Vagina (tissue), 2 donors: Measurements from ENCODE around the gene GALNTL6.

Experiments used
- POLR2A ChIP-seq, 2 donors: fragments of 450-650 bp; IDR thresholded peaks; one replicate each; pipeline ENCODE4 v1.6.1; 2017; ENCODE audit warnings: antibody characterized with exemption in 2 of 2, mild to moderate bottlenecking in 2 of 2, moderate library complexity in 2 of 2
- POLR2AphosphoS5 ChIP-seq, 2 donors: sonication (generic); formaldehyde crosslinking; IDR thresholded peaks; one replicate each; pipeline ENCODE4 v1.9.0; 2017; ENCODE audit warnings: antibody characterized with exemption in 2 of 2, mild to moderate bottlenecking in 2 of 2, low read depth in 1 of 2; ENCODE audit not compliant: insufficient read depth in 1 of 2
- TF ChIP-seq, protein P1 (sequence below), 3 experiments: fragments of 450-650 bp in 2 of 3; fragments of 200-600 bp in 1 of 3; sonication (generic) in 1 of 3; IDR thresholded peaks; one replicate each; pipeline ENCODE4 v1.5.1; 2017 to 2019; ENCODE audit warnings: antibody characterized with exemption in 3 of 3, mild to moderate bottlenecking in 2 of 3, moderate library complexity in 2 of 3

DNA sequence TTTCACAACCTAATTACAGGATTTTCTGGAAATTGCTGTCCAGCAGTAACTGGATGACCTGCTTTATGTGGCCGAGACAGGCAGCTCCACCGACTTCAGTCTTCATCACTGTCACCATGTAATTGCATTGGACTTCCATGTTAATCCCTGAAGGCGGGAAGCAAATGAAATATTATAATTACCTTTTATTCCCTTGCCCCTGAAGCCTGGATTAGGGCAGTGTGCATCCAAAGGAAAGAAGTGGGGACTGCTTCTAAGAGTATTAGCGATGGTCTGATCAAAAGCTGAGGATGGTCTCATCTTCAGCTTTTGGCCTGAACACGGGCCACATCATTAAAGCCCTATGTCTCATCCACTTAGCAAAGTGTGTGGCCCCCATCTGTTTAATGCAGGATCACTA is 1043.8 kb downstream of the GALNTL6 start:
- TF ChIP-seq, protein P1, sequence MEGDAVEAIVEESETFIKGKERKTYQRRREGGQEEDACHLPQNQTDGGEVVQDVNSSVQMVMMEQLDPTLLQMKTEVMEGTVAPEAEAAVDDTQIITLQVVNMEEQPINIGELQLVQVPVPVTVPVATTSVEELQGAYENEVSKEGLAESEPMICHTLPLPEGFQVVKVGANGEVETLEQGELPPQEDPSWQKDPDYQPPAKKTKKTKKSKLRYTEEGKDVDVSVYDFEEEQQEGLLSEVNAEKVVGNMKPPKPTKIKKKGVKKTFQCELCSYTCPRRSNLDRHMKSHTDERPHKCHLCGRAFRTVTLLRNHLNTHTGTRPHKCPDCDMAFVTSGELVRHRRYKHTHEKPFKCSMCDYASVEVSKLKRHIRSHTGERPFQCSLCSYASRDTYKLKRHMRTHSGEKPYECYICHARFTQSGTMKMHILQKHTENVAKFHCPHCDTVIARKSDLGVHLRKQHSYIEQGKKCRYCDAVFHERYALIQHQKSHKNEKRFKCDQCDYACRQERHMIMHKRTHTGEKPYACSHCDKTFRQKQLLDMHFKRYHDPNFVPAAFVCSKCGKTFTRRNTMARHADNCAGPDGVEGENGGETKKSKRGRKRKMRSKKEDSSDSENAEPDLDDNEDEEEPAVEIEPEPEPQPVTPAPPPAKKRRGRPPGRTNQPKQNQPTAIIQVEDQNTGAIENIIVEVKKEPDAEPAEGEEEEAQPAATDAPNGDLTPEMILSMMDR (IDR thresholded peaks at IDR 0.05) = no peak
- TF ChIP-seq POLR2A (IDR thresholded peaks at IDR 0.05) = no peak
- TF ChIP-seq POLR2AphosphoS5 (IDR thresholded peaks at IDR 0.05; ENCODE audit: insufficient read depth in 1 of 2, low read depth in 1 of 2) = no peak
